Measurements from ENCODE around the gene NPSR1. TPM values are rescaled to one million over a fixed set of nuclear protein-coding genes. Genes with fewer than 3 reads are reported as not detected.

Gene NPSR1
- not detected in 2 replicates for total RNA-seq

DNA sequence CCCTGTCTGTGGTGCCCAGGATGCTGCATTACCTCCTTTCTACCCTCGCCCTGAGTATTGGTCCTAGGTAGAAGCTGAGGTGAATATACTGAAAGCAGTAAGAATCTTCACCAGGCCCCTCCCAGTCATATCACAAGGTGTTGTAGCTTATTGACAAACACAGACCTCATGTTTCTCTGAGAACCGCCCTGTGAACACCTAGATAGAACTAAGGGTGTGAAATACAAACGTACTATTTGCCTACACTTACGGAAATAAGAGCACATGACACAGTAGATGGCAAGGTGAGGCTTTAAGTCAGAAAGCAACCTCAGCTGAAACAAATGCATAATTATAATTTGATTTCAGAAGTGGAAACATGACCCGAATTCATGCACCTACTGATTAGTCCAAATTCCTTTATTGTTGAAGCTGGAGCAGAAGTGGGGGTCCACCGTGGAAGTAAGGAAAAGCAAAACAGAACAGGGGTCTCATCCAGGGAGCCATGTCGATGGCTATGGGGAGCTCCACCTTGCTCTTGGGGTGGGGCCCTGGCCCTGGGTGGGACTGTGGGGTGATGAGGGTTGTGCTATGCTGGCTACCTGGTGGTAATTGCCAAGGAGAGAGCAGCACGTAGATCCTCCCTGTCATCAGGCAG is at the start of gene NPSR1:
Gene NPSR1, plus strand, starts transcription at position 587 of the 637 bp plus-strand sequence. CDS start 195 bp downstream, outside the sequence.

Data from dermis lymphatic vessel endothelial cell (primary cell).